Right atrium auricular region (tissue), 2 donors: ENCODE data around the gene PLEKHA3. TPM values are rescaled to one million over a fixed set of nuclear protein-coding genes. Genes with fewer than 3 reads are reported as not detected.

Experiments
- DNase-seq: peaks from one replicate; pipeline ENCODE4 v3.0.0-alpha.2; 2019; ENCODE audit warnings: low spot score
- H3K27ac ChIP-seq, 2 donors: fragments of 200-600 bp; sonication (generic); 1 replicate in 1 of 2; 2 replicates in 1 of 2; pipeline ENCODE4 v1.5.1; 2016 to 2019
- H3K27me3 ChIP-seq, 2 donors: fragments of 200-600 bp; sonication (generic); one replicate each; pipeline versions ENCODE4 v1.5.1 to v1.6.0; 2017 to 2019
- H3K36me3 ChIP-seq: fragments of 200-600 bp; sonication (generic); one replicate; pipeline ENCODE4 v1.5.1; 2016
- H3K4me1 ChIP-seq, 2 donors: fragments of 200-600 bp; sonication (generic); one replicate each; pipeline versions ENCODE4 v1.5.1 to v1.6.0; 2017 to 2019
- H3K4me3 ChIP-seq, 2 donors: fragments of 200-600 bp; sonication (generic); 1 replicate in 1 of 2; 2 replicates in 1 of 2; pipeline ENCODE4 v1.5.1; 2017 to 2019; ENCODE audit warnings: mild to moderate bottlenecking in 1 of 2, moderate library complexity in 1 of 2
- H3K9me3 ChIP-seq, 2 donors: fragments of 200-600 bp; sonication (generic); one replicate each; pipeline ENCODE4 v1.5.1; 2019
- total RNA-seq, 2 donors: library from RNA; depleted of rRNA; stranded (reverse); fragments of >200 nt; gene quantifications; one replicate each; pipeline ENCODE4 v1.1.0, GENCODE V29; 2016
- TF ChIP-seq, protein P1 (sequence below), 2 donors: fragments of 200-600 bp; sonication (generic); IDR thresholded peaks; one replicate each; pipeline ENCODE4 v1.5.1; 2019; ENCODE audit warnings: antibody characterized with exemption in 2 of 2

Gene PLEKHA3
- total RNA-seq, 2 donors from 2014 or later, result 11.1 to 12.1 TPM

DNA sequence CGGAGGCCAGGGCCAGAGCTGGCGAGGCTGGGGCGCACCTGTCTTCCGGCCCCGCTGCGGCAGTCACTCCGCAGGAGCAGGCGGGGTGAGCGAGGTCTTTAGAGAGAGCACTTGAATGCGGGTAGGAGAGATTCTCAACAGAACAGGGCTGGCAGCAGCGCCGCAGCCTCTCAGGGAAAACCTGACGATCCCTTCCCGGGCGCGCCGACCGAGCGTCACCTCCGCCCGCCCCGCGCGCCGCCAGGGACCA lies 29.8 kb upstream of the PLEKHA3 start:
- DNase-seq, result peak; percentile 60
- peak overlapping the region; percentile 97 to 98 for H3K27ac ChIP-seq
- H3K4me1 ChIP-seq, result peaks cover 0 to 25% of the 10 kb centered on the region in 2 donors
- no peaks in the 10 kb centered on the region for H3K9me3 ChIP-seq
- TF ChIP-seq, protein P1, sequence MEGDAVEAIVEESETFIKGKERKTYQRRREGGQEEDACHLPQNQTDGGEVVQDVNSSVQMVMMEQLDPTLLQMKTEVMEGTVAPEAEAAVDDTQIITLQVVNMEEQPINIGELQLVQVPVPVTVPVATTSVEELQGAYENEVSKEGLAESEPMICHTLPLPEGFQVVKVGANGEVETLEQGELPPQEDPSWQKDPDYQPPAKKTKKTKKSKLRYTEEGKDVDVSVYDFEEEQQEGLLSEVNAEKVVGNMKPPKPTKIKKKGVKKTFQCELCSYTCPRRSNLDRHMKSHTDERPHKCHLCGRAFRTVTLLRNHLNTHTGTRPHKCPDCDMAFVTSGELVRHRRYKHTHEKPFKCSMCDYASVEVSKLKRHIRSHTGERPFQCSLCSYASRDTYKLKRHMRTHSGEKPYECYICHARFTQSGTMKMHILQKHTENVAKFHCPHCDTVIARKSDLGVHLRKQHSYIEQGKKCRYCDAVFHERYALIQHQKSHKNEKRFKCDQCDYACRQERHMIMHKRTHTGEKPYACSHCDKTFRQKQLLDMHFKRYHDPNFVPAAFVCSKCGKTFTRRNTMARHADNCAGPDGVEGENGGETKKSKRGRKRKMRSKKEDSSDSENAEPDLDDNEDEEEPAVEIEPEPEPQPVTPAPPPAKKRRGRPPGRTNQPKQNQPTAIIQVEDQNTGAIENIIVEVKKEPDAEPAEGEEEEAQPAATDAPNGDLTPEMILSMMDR (IDR thresholded peaks at IDR 0.05), result no peak
- peak overlapping the region; percentile 70 to 93 for H3K4me3 ChIP-seq
- H3K27me3 ChIP-seq, result no peaks in the 10 kb centered on the region
- H3K36me3 ChIP-seq, result peaks cover 30% of the 10 kb centered on the region

DNA sequence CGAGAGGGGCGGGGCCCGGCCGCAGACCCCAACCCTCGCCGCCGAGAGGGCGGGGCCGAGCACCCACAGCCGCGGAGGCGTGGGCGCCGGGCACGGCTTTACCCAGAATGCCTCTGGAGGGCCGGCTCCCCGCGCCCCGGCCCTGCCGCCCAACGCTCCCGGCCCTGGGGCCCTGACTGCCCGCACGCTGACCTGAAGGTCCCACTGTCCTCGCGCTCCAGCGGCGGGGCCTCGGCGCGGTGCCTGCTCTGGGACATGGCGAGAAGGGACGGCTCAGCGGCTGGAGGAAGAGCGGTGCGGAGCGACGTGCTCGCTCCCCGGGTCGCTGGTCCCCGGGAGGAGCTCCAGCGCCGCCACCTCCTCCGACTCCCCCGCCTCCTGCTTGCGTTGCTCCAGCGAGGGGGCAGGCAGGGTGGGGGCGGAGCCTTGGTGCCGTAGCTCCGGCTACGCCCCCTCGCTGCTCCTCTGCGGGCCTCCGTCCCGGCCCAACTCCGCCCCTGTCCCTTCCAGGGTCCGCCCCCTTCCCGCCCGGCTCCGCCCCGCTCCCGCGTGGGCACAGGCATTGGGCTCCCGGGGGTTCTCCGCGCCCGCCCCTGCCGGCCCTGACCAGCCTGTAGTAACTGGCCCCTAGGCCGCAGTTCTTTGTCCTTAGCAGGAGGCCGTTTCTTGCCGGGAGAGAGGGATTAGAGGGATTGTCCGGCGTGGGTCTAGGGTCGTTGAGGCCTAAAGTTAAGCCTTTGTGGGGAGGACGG lies 29.3 kb upstream of the PLEKHA3 start, which contains the start of the genes PJVK and PRKRA:
Gene PJVK (plus strand): TSS at position 605 of the 752 bp plus-strand sequence. CDS start 2,032 bp downstream, outside the sequence.
Gene PRKRA (minus strand): TSS at position 402 of the 752 bp plus-strand sequence. CDS start 145 bp downstream, at position 257.
- peaks cover 25% of the 10 kb centered on the region for H3K36me3 ChIP-seq
- peak within 1 kb of the TSS; percentile 70 to 93 for H3K4me3 ChIP-seq
- no peaks in the 10 kb centered on the region for H3K9me3 ChIP-seq
- peak within 1 kb of the TSS; percentile 97 to 98 for H3K27ac ChIP-seq
- H3K4me1 ChIP-seq, result peaks cover 0 to 25% of the 10 kb centered on the region in 2 donors
- TF ChIP-seq, protein P1 (IDR thresholded peaks at IDR 0.05), result peak in 1 of 2 donors; percentile 42
- no peaks in the 10 kb centered on the region for H3K27me3 ChIP-seq
- peak; percentile 96 for DNase-seq

- H3K27ac ChIP-seq, result no peak overlapping the region
- H3K27me3 ChIP-seq, result no peaks in the 10 kb centered on the region
- peaks cover 0 to 25% of the 10 kb centered on the region in 2 donors for H3K4me1 ChIP-seq
- no peaks in the 10 kb centered on the region for H3K9me3 ChIP-seq
- TF ChIP-seq, protein P1 (IDR thresholded peaks at IDR 0.05), result no peak
- no peak for DNase-seq
- H3K36me3 ChIP-seq, result peaks cover 14% of the 10 kb centered on the region
- no peak overlapping the region for H3K4me3 ChIP-seq
These were observed 27.9 kb upstream of the PLEKHA3 start for GRCh38 chr2:178452334-178452733.

GRCh38 chr2:178452870-178453269 lies 27.4 kb upstream of the PLEKHA3 start:
- Histone ChIP-seq H3K9me3 (no peaks in the 10 kb centered on the region), H3K36me3 (peaks cover 8% of the 10 kb centered on the region), H3K4me3 (no peak overlapping the region), H3K27me3 (no peaks in the 10 kb centered on the region), H3K27ac (no peak overlapping the region), H3K4me1 (peaks cover 0 to 25% of the 10 kb centered on the region in 2 donors)
- DNase-seq, result no peak
- TF ChIP-seq, protein P1 (IDR thresholded peaks at IDR 0.05), result no peak

- TF ChIP-seq, protein P1 (IDR thresholded peaks at IDR 0.05), result no peak
- Histone ChIP-seq H3K4me3 (no peak overlapping the region), H3K4me1 (peaks cover 0 to 4% of the 10 kb centered on the region in 2 donors), H3K36me3 (no peaks in the 10 kb centered on the region), H3K27ac (no peak overlapping the region), H3K27me3 (no peaks in the 10 kb centered on the region), H3K9me3 (no peaks in the 10 kb centered on the region)
- no peak for DNase-seq
These were observed 24.3 kb upstream of the PLEKHA3 start for GRCh38 chr2:178455947-178456346.
